GM12878 (cell line): Measurements from ENCODE around the gene NPAS2. TPM values are rescaled to one million over a fixed set of nuclear protein-coding genes. Genes with fewer than 3 reads are reported as not detected.
A peak's percentile ranks its signal among the peaks of the same experiment; 100 is the strongest.

Source experiments
- ATAC-seq: fragments of 200-7000 bp; cut with Tn5 transposase; 3 replicates; pipeline ENCODE4 v1.9.1; 2020; ENCODE audit warnings: mild to moderate bottlenecking, moderate library complexity
- BruUV-seq: library from RNA; stranded (reverse); fragments of 400-500 nt; replicated peaks from 2 replicates; lab custom pipeline; 2021; lab: Mats Ljungman, UMichigan
- CTCF ChIA-PET: fragments of 300-600 bp; sonication (Branson Sonifier 250); formaldehyde crosslinking; extraction: SDS; loops from one replicate; lab custom pipeline; 2021; ENCODE audit warnings: inconsistent platforms; lab: Yijun Ruan, JAX
- POLR2A ChIA-PET: fragments of 350-600 bp; formaldehyde crosslinking; extraction: SDS; loops from one replicate; lab custom pipeline; 2021; ENCODE audit warnings: inconsistent platforms; lab: Charles Lee
- RAD21 ChIA-PET: fragments of 300-600 bp; sonication (Branson Sonifier 250); formaldehyde crosslinking; loops from one replicate; lab custom pipeline; 2023; ENCODE audit warnings: antibody characterized with exemption; ENCODE audit not compliant: unreplicated experiment; lab: Charles Lee
- SMC1A ChIA-PET: fragments of 300-600 bp; sonication (Branson Sonifier 250); formaldehyde crosslinking; loops from one replicate; lab custom pipeline; 2023; ENCODE audit not compliant: unreplicated experiment, uncharacterized antibody; lab: Charles Lee
- DNase-seq: peaks from one replicate; pipeline ENCODE4 v3.0.0-alpha.2; 2011; ENCODE audit warnings: low read depth, low spot score
- FAIRE-seq: peaks from 3 replicates; lab custom pipeline; 2011; peaks lifted over from hg19 to GRCh38; lab: Jason Lieb, UNC
- H2AFZ ChIP-seq: 2 replicates; pipeline ENCODE4 v1.6.0; 2011; ENCODE audit warnings: low read depth, low read length, control low read depth; ENCODE audit not compliant: control insufficient read depth
- H3K27ac ChIP-seq: 2 replicates; pipeline ENCODE4 v1.5.1; 2011; ENCODE audit warnings: control low read depth; ENCODE audit not compliant: control insufficient read depth, insufficient read depth
- H3K27me3 ChIP-seq, 2 experiments: replicated peaks in 1 of 2; 2 replicates each; pipeline versions ENCODE4 v1.6.0 to v1.6.1; 2011; ENCODE audit warnings: low read length in 1 of 2; ENCODE audit not compliant: control insufficient read depth in 2 of 2, insufficient read depth in 2 of 2
- H3K36me3 ChIP-seq, 2 experiments: 2 replicates each; pipeline ENCODE4 v1.5.1; 2011; ENCODE audit warnings: low read length in 1 of 2; ENCODE audit not compliant: control insufficient read depth in 2 of 2, insufficient read depth in 2 of 2
- H3K4me1 ChIP-seq: 2 replicates; pipeline ENCODE4 v1.6.1; 2011; ENCODE audit warnings: mild to moderate bottlenecking, low read length, moderate library complexity, mixed read lengths; ENCODE audit not compliant: control insufficient read depth, insufficient read depth
- H3K4me2 ChIP-seq: 2 replicates; pipeline ENCODE4 v1.6.0; 2011; ENCODE audit warnings: control low read depth; ENCODE audit not compliant: control insufficient read depth, insufficient read depth
- H3K4me3 ChIP-seq: fragments of 200-600 bp; sonication (generic); 2 replicates; pipeline ENCODE4 v1.5.1; 2016
- H3K79me2 ChIP-seq: 2 replicates; pipeline ENCODE4 v1.6.0; 2011; ENCODE audit warnings: low read length; ENCODE audit not compliant: control insufficient read depth, insufficient read depth
- H3K9ac ChIP-seq: 2 replicates; pipeline ENCODE4 v1.8.0; 2011; ENCODE audit warnings: low read length, control low read depth, mixed read lengths; ENCODE audit not compliant: control insufficient read depth, insufficient read depth
- H3K9me3 ChIP-seq: replicated peaks from 3 replicates; pipeline ENCODE4 v1.5.1; 2011; ENCODE audit warnings: mild to moderate bottlenecking, low read length; ENCODE audit not compliant: control insufficient read depth, insufficient read depth
- H4K20me1 ChIP-seq: 2 replicates; pipeline ENCODE4 v1.6.0; 2011; ENCODE audit not compliant: control insufficient read depth, insufficient read depth
- BHLHE40 ChIP-seq, 2 experiments: fragments of 450-650 bp in 1 of 2; IDR thresholded peaks; 2 replicates each; pipeline ENCODE4 v1.6.1; 2011 to 2017; ENCODE audit warnings: low read depth in 2 of 2, borderline replicate concordance in 1 of 2, improper control_type of control experiment in 1 of 2, low read length in 1 of 2, mild to moderate bottlenecking in 1 of 2
- CEBPB ChIP-seq, 2 experiments: fragments of 150-350 bp in 1 of 2; IDR thresholded peaks; 2 replicates each; pipeline ENCODE4 v1.6.1; 2012 to 2014; ENCODE audit warnings: low read depth in 2 of 2, low read length in 2 of 2, borderline replicate concordance in 1 of 2, inconsistent platforms in 1 of 2
- EZH2 ChIP-seq: IDR thresholded peaks from 2 replicates; pipeline ENCODE4 v1.6.1; 2012; ENCODE audit warnings: low read depth, mild to moderate bottlenecking, control low read depth, inconsistent platforms, low read length, borderline replicate concordance; ENCODE audit not compliant: control insufficient read depth
- HDAC2 ChIP-seq: fragments of 200-600 bp; sonication (generic); IDR thresholded peaks from 2 replicates; pipeline ENCODE4 v1.6.1; 2017
- HDAC6 ChIP-seq: fragments of 200-600 bp; sonication (generic); IDR thresholded peaks from one replicate; pipeline ENCODE4 v1.8.0; 2017; ENCODE audit warnings: antibody characterized with exemption; ENCODE audit not compliant: unreplicated experiment
- IRF3 ChIP-seq: fragments of 450-650 bp; IDR thresholded peaks from 2 replicates; pipeline ENCODE4 v1.6.1; 2014; ENCODE audit warnings: mild to moderate bottlenecking
- MTA2 ChIP-seq: fragments of 450-650 bp; IDR thresholded peaks from 2 replicates; pipeline ENCODE4 v1.6.1; 2016; ENCODE audit warnings: low read depth, mild to moderate bottlenecking, moderate library complexity
- PKNOX1 ChIP-seq: fragments of 450-650 bp; IDR thresholded peaks from 2 replicates; pipeline ENCODE4 v1.6.1; 2016; ENCODE audit warnings: mild to moderate bottlenecking
- POLR2A ChIP-seq: IDR thresholded peaks from 2 replicates; pipeline ENCODE4 v1.6.1; 2011; ENCODE audit warnings: low read depth, mild to moderate bottlenecking, low read length
- POLR2AphosphoS5 ChIP-seq: IDR thresholded peaks from 2 replicates; pipeline ENCODE4 v1.6.1; 2011; ENCODE audit warnings: mild to moderate bottlenecking, low read length, inconsistent platforms
- RB1 ChIP-seq: fragments of 450-650 bp; formaldehyde crosslinking; IDR thresholded peaks from 2 replicates; pipeline ENCODE4 v1.6.1; 2017; ENCODE audit warnings: mild to moderate bottlenecking, borderline replicate concordance
- SMAD1 ChIP-seq: fragments of 450-650 bp; IDR thresholded peaks from 2 replicates; pipeline ENCODE4 v1.6.1; 2018; ENCODE audit warnings: mild to moderate bottlenecking, low read depth; ENCODE audit not compliant: partially characterized antibody
- SMAD5 ChIP-seq: IDR thresholded peaks from 2 replicates; pipeline ENCODE4 v1.6.1; 2016; ENCODE audit warnings: antibody characterized with exemption, low read depth
- SREBF2 ChIP-seq: IDR thresholded peaks from 2 replicates; pipeline ENCODE4 v1.6.1; 2012; ENCODE audit warnings: mild to moderate bottlenecking, low read length
- STAT1 ChIP-seq: fragments of 450-650 bp; conservative IDR thresholded peaks from 2 replicates; pipeline ENCODE4 v1.6.1; 2014; ENCODE audit warnings: antibody characterized with exemption, mild to moderate bottlenecking
- TARDBP ChIP-seq: IDR thresholded peaks from 2 replicates; pipeline ENCODE4 v1.6.1; 2016; ENCODE audit warnings: borderline replicate concordance
- WGBS: methylation state at CpG from one replicate; pipeline ENCODE4 v1.1.6; 2016; ENCODE audit warnings: low lambda C conversion rate; ENCODE audit not compliant: insufficient replicate concordance, insufficient coverage; ENCODE audit errors: missing lambda C conversion rate; 5-methylcytosine and 5-hydroxymethylcytosine counted together
- in situ Hi-C: fragments of 300-500 bp; cut with MboI; formaldehyde crosslinking; loops from 9 replicates; pipeline ENCODE4 v1.14.3; 2018; ENCODE audit warnings: mixed read lengths
- intact Hi-C: fragments of 100-400 bp; cut with micrococcal nuclease; formaldehyde crosslinking; loops from one replicate; pipeline ENCODE4 v1.14.2; 2022; ENCODE audit not compliant: unreplicated experiment
- polyA plus RNA-seq, 11 experiments: library from polyadenylated mRNA; depleted of rRNA in 4 of 11; unstranded in 6 of 11; stranded (reverse) in 5 of 11; fragments of >200 nt; fragmentation: Nextera tagmentation in 4 of 11; fragmentation: Illumina TruSeq in 1 of 11; extraction: Ambion mirVana in 4 of 11; extraction: Trizol in 1 of 11; gene quantifications; 1 replicate in 1 of 11; 2 replicates in 10 of 11; pipeline versions ENCODE4 v1.2.1 to v1.2.3, GENCODE V29; 2011 to 2016; ENCODE audit warnings: inconsistent platforms in 2 of 11, missing spikeins in 2 of 11, low read depth in 1 of 11
- total RNA-seq, 4 experiments: library from RNA; depleted of rRNA in 3 of 4; stranded (reverse); fragments of >200 nt in 3 of 4; fragmentation: Illumina TruSeq in 1 of 4; extraction: Trizol in 1 of 4; gene quantifications; 2 replicates each; pipeline versions ENCODE4 v1.2.1 to v1.2.3, GENCODE V29; 2013 to 2021

Gene NPAS2
- total and polyA plus RNA-seq, 10 of the 15 experiments (the other 5 are each of a cell fraction or from before 2014, with no cell fraction given), result 0.08 TPM; not detected in 9

- Histone ChIP-seq H3K27me3 (no peaks in the 10 kb centered on the region), H3K4me1 (peaks cover 12% of the 10 kb centered on the region), H3K4me2 (peak overlapping the region; percentile 97), H3K9me3 (no peaks in the 10 kb centered on the region; the same call in 1 of the 3 replicates), H3K4me3 (peak overlapping the region; percentile 96), H3K9ac (peak overlapping the region; percentile 99), H3K27ac (peak overlapping the region; percentile 42), H2AFZ (no peak overlapping the region), H3K36me3 (peaks cover 17 to 44% of the 10 kb centered on the region in 2 experiments), H3K79me2 (peaks cover 52% of the 10 kb centered on the region)
- CTCF ChIA-PET, result interaction anchor here (0.7 to 1.0 kb wide), 2 partner anchors 10 to 148 kb away, joined by 3 to 4 read pairs; no protein-coding TSS in a partner anchor
- ATAC-seq (no peak), DNase-seq (no peak), FAIRE-seq (no peak)
- in situ Hi-C loops, result no loop called here
- SMC1A ChIA-PET, result interaction anchor here (0.6 to 3.0 kb wide), 2 partner anchors 8 to 457 kb away, joined by 4 to 13 read pairs; no protein-coding TSS in a partner anchor
- intact Hi-C loops, result no loop called here
- 97% methylated on average over 12 of the region's 12 CpGs for WGBS
- RAD21 ChIA-PET, result interaction anchor here (1.2 kb wide), 1 partner anchor 60 kb away, joined by 3 read pairs; no protein-coding TSS in a partner anchor
- POLR2A ChIA-PET, result no interaction called here
- BruUV-seq, result no TSS peak
- TF ChIP-seq POLR2A, result 0 out of 2 replicates have a peak, but pooled peaks have one; percentile 20
- TF ChIP-seq TARDBP, result no peak
- peak; percentile 67 for TF ChIP-seq POLR2AphosphoS5
- no peak for TF ChIP-seq IRF3
- TF ChIP-seq SMAD5, result no peak
- TF ChIP-seq MTA2, result no peak
- TF ChIP-seq HDAC6, result no peak
- TF ChIP-seq SREBF2, result no peak
- TF ChIP-seq STAT1, result no peak
- TF ChIP-seq RB1, result no peak
- no peak for TF ChIP-seq PKNOX1
- TF ChIP-seq EZH2, result no peak
- TF ChIP-seq CEBPB (IDR thresholded peaks at IDR 0.05; ENCODE audit: borderline replicate concordance in 1 of 2, low read depth in 2 of 2, low read length in 2 of 2), result no peak
- TF ChIP-seq SMAD1, result no peak
- no peak for TF ChIP-seq BHLHE40 (IDR thresholded peaks at IDR 0.05; ENCODE audit: borderline replicate concordance in 1 of 2, low read depth in 2 of 2, low read length in 1 of 2)
- TF ChIP-seq HDAC2, result no peak
- TF ChIP-seq, all 136 proteins: peak for 2
- peaks cover 4% of the 10 kb centered on the region for H4K20me1 ChIP-seq
These were observed 184.8 kb downstream of the NPAS2 start for GRCh38 chr2:101004620-101005325.
